Measurements from ENCODE around the gene LSM4.
"Not testable (repeated sequence)": the region's sequence is repeated elsewhere in the genome, so short reads cannot be mapped to it uniquely, and the experiment has no call there.

Gene LSM4

DNA sequence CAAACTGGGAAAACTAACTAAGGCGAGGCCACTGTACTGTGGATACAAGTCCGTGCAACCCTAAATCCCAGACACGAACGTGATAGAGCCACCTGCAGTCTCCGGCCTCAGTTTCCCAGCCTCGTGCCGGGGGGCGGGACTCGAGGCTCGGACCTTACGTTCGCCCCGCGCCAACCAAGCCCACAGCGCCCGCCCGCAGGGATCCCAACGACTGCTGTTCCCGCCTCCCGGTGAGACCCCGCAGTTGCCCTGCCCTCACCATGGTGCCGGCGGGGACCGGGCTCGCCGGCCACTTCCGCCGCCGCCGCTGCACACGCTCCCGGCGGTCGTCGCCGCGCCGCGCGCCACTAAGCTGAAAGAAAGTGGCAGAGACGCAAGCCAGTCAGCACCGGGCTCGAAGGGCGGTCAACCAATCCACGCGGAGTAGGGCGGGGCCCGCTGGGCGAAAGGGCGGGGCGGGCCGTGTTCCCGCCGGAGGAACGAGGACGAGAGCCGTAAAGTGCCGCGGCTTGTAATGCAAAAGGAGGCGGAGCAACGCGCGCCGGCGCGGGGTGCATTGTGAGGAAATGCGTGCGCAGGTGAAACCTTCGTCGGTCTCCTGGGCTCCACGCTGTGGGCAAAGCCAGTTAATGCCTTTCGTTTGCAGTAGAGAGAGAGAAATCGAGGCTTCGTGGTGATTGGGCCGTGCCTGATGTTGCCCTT, at the start of gene LSM4:
TSS of gene LSM4 (minus strand) at position 318 of the 702 bp plus-strand sequence. CDS start at position 262, 56 bp downstream.
- DNase-seq (ENCODE audit: low read depth) = peak; percentile 65

DNA sequence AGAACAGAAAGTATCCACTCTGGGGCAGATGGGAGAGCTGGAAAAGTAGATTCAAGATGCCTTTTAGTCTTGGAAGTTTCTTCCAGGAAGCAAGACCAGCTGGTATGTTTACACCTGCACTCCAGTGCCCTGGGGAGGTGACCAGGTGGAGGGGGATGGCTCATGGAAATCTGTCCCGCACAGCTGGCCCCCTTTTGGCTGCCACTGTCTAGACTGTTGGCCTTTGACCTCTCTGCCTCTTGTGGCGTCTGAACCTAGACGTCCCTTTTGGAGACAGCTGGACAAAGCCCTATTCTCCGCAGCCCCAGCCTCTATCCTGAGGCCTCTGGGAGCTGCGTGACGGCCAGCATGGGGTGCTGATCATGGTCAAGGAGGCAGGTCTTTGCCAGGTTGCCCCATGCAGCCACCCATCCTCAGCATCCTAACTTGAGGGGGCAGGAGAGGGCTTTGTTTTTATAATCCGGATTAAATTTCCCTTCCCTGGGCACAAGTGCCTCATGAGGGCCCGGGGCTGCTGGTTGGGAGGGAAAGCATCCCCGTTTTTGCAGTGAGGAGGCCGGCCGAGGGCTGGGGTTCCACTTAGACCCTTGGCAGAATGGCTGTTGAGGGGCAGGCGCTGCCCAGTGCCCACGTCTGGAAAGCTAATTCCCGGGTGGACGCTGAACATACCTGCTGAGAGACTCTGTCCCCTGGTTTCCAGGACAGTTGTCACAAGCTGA, 45.8 kb upstream of the LSM4 start:
- no peak for DNase-seq (ENCODE audit: low read depth)

DNA sequence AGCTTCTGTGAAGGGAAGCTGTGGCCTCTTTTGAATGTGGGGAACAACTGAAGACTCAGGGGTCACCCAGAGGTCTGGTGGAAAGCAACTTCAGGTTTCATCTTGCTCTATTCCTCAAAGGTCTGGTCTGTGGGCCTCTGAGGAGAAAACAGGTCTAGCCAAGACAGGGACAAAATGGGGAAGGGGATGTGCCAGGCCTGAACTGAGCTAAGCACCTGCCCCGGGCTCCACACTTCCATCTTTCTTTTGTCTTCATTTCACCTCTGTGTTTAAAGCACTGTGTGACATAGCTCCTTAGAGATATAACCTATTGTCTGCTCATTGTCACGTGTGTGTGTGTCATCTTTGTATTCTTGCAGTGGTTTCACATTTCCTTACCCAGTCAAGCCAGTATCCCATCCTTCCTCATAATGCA, 43.2 kb upstream of the LSM4 start:
- no peak for DNase-seq (ENCODE audit: low read depth)

DNA sequence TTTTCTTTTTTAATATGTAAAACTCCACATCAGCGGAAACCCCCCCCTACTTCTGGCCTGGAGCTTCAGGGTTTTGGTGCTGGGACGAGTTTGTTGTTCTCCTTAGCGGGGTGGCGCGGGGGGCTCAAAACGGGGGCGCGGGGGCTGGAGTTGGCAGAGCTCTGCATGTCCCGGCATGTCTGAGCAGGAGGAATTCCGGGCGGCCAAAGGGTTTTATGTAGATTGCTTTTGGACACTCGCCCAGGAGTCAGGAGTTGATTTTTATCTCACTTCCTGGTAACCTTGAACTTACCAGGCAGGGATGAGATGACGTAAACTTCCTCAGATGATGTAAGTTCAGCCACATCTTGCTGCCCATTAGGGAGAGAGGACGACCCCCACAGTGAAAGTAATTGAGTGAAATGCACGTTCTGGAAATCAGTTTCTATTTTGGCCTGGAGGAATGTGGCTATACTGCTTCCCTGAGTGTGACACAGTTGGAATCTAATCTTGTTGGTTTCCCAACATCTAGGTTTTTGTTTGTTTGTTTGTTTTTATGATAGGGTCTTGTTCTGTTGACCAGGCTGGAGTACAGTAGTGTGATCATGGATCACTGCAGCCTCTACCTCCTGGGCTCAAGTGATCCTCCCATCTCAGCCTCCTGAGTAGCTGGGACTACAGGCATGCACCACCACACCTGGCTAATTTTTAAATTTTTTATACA, 42.1 kb upstream of the LSM4 start:
- DNase-seq (ENCODE audit: low read depth) = peak; percentile 94

DNA sequence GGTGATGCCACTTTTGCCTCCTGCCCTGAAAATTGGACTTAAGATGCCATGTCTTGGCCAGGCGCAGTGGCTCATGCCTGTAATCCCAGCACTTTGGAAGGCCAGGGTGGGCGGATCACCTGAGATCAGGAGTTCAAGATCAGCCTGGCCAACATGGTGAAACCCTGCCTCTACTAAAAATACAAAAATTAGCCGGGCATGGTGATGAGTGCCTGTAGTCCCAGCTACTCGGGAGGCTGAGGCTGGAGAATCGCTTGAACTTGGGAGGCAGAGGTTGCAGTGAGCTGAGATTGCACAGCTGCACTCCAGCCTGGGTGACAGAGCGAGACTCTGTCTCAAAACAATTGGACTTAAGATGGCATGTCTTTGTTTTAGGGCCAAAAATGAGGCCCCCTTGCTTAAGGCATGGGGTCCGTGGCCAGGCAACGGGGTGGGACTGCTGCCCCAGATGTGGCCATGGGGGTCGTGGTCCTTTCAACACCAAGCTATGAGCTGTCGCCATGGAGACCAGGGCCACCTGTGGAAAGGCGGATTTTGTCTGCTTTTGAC, 41.5 kb upstream of the LSM4 start:
- DNase-seq (ENCODE audit: low read depth) = not testable (repeated sequence)

DNA sequence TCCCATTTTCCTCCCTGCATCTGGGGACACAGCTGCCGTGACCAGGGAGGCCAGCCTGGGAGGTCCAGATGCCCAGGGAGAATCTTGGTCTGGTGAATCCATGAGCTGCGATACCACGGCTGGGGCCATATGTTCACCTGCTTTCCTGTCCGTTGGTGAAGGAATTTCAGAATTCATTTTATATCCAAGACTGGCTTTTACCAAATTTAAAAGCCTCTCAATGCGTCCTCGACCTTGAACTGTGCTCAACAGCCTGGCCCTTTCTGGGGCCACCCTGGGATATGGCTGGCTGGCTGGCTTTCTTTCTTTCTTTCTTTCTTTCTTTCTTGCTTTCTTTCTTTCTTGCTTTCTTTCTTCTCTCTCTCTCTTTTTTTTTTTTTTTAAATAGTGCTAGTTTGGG, 40.9 kb upstream of the LSM4 start:
- DNase-seq (ENCODE audit: low read depth) = no peak

DNA sequence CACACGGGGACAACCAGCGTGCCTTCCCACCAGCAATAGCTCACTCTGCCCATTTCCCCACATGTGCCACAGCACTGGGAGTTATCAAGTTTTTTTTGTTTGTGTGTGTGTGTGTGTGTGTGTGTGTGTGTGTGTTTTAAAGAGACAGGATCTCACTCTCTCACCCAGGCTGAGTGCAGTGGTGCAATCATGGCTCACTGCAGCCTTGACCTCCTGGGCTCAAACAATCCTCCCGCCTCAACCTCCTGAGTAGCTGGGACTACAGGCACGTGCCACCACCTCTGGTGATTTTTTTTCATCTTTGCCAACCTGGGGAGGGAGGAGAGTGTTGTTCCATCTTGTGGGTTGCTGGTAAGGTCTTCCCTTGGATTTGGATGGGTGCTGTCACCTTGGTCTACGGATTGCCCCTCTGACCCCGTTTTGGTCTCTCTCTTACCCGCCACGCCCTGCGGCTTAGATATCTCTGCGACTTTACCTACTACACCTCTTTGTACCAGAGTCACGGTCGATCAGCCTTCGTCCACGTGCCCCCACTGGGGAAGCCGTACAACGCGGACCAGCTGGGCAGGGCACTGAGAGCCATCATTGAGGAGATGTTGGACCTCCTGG, 40.2 kb upstream of the LSM4 start:
- DNase-seq (ENCODE audit: low read depth) = no peak

DNA sequence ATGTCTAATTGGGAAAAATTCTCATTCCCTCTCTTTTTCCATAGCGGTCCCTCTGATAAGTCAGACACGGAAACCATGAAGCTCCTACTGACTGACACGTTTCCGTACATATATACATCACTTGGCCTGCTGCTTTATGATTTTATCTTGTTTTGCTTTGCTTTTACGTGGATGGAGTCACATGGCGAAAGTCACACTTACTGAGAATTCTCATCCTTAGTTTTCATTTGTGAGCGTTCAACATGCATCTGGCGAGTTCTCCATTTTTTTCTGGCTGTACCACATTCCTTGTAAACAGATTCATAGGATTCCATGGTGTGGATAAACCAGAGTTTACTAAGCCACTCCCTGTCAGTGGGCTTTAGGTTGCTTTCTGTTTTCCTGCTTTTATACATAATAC, 38.8 kb upstream of the LSM4 start:
- DNase-seq (ENCODE audit: low read depth) = no peak

DNA sequence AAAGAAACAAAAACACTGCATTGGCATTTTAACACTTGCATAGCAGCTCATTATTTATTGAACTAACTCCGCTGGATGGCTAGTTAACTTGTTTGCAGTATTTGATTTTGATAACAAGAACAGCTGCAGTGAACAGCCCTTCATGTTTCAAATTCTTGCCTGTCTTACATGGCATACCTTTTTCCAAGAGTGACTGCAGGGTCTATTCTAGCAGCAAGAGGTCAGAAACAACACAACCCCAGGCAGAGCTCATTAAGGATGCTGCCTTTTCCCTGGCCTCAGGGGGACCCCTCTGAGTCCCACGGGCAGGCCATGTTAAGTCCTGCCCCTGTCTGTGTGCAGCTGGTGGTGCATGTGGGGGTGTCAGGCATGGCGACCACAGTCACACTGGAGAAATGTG, 34.2 kb upstream of the LSM4 start:
- no peak for DNase-seq (ENCODE audit: low read depth)

DNA sequence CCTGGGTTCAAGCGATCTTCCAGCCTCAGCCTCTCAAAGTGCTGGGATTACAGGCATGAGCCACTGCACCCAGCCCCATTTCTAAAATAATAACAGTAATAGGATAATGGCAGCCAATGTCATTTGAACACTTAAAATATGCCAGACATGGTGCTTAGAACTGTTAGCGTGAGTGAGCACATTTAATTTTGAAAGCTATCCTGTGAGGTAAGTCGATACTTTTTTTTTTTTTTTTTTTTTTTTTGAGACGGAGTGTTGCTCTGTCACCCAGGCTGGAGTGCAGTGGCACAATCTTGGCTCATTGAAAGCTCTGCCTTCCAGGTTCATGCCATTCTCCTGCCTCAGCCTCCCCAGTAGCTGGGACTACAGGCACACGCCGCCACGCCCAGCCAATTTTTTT, 31.9 kb upstream of the LSM4 start:
- DNase-seq (ENCODE audit: low read depth) = not testable (repeated sequence)

DNA sequence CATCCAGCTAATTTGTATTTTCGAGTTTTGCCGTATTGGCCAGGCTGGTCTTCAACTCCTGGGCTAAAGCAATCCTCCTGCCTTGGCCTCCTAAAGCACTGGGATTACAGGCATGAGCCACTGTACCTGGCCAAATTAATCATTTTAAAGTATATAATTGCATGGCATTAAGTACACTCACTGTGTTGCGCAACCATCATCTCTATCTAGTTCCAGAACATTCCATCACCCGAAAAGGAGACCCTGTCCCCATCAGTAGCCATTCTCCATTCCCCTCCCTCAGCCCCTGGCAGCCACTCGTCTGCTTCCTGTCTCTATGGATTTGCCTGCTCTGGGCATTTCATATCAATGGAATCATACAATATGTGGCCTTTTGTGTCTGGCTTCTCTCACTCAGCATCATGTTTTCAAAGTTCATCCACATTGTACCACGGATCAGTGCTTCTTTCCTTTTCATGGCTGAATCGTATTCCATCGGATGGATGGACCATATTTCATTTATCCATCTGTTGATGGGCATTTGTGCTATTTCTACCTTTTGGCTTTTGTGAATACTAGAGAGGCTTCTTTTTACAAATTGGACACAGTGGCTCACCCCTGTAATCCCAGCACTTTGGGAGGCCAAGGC, 30.6 kb upstream of the LSM4 start:
- no peak for DNase-seq (ENCODE audit: low read depth)

DNA sequence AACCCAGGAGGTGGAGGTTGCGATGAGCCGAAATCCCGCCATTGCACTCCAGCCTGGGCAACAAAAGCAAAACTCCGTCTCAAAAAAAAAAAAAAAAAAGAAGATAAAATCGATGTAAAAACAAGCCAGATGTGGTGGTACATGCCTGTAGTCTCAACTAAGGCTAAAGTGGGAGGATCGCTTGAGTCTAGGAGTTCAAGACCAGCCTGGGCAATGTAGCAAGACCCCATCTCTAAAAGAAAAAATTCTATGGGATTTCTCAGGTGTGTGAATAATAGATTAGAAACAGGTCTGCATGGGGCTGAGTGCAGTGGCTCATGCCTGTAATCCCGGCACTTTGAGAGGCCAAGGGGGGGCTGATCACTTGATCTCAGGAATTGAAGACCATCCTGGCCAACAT, 28.7 kb upstream of the LSM4 start:
- no peak for DNase-seq (ENCODE audit: low read depth)

DNA sequence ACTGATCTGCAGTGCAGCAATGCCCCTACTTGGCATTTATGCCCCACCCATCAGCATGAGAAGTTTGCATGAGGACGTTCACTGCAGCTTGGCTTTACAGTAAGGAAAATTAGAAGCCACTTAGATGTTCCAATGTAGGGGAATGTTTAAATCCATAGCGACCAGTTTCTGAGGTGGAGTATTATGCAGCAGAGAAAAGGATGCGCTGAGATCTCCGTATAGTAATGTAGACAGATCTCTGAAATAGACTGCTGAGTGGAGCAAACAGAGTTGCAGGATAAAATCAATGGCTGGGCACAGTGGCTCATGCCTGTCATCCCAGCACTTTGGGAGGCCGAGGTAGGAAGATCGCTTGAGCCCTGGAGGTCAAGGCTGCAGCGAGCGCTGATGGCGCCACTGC, 27.6 kb upstream of the LSM4 start:
- DNase-seq (ENCODE audit: low read depth) = no peak

DNA sequence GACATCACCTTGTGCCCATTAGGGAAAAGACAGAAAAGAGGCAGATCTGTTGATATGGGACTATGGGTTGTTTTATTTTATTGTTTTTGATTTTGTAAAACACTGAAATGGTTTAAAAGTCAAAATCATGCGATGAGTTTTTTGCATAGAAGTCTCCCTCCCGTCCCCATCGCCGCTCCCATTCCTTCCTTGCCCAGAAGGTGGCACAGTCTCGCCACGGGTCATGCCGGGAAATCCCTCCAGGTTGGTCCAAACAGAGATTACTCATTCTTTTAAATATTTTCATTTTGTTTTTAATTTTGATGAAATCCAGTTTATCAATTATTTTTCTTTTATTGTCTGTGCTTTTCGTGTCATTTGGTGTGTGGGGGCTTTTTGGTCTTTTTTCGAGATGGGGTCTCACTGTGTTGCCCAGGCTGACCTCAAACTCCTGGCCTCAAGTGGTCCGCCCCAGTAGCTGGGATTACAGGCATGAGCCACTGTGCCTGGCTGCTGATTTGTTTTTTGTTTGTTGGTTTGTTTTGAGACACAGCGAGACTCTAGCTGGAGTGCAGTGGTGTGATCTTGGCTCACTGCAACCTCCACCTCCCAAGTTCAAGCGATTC, 26.8 kb upstream of the LSM4 start:
- DNase-seq (ENCODE audit: low read depth) = no peak

DNA sequence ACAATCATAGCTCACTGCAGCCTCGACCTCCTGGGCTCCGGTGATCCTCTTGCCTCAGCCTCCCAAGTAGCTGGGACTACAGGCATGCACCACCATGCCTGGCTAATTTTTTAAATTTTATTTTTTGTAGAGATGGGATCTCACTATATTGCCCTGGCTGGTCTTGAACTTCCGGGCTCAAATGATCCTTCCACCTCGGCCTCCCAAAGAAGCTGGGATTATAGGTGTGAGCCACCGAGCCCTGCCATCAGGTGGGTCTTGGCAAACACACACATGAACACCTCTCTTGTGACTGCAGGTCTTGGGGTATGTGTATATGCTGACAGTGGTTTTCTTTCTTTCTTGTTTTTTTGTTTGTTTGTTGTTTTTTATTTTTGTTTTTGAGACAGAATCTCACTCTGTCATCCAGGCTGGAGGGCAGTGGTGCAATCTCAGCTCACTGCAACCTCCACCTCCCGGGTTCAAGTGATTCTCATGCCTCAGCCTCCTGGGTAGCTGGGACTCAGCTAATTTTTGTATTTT, 26.0 kb upstream of the LSM4 start:
- DNase-seq (ENCODE audit: low read depth) = not testable (repeated sequence)

DNA sequence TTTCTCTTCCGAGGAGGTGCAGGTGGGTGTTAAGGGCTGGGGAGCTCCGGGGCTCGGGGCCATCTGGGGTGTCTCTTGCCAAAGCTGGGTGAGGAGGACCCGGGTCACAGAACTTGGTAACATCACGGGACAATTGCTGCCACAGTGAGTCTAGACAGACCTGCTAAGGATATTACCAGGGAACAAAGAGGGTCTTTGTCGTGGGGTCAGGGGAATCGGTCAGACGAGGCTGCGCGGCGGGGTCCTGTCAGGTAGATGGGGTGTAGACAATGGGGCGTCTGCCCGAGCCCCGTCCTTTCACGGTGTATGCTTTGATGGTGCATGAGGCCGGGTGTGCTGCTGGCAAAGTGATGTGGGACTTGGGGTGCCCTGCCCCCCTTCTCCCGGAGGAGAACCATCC, 25.3 kb upstream of the LSM4 start:
- DNase-seq (ENCODE audit: low read depth) = no peak

DNA sequence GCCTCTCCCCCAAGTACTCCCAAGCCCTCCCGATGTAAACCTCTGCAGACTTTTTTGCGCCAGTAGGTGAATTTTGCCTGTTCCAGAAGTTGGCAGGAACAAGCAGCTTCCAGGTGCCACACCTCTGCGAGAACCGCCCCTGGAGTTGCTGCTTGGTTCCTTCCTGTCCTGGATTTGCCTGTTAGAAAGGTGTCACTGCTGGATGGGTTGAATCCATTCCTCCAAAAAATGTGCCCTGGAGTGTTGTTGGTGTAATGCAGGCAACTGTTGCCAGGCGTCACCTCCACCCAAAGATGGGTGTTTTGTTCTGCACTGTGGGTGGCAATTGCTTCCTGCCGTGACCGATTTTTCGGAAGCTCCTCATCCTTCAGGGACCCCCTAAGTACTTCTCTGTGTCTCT, 23.2 kb upstream of the LSM4 start:
- DNase-seq (ENCODE audit: low read depth) = no peak

DNA sequence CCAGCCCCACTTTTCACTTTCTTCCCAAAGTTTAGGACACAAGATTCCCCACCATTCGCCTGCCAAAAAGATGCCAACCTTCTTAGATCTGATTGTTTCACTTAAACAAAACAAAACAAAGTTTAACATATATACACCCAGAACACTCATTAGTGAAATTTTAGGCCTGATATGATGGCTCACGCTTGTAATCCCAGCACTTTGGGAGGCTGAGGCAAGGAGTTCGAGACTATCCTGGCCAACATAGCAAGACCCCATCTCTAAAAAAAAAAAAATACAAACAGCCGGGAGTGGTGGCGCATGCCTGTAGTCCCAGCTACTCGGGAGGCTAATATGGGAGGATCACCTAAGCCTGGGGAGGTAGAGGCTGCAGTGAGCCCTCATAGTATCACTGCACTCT, 22.4 kb upstream of the LSM4 start:
- no peak for DNase-seq (ENCODE audit: low read depth)

DNA sequence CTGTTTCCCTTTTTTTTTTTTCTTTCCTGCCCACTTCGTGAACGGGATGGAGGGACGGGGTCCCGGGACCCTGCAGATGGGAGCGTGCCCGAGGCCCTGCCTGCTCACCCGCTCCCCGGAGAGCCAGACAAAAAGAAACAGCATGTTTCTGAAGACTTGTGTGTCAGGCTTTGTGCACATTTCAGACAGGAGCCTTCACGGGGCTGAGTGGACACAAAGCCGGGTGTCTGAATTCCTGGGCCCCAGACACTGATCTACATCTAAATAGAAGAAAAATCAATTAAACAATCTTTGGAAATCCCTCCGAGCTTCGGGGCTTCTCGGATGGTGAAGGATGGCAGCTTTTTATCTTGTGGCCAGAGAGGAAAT, 21.7 kb upstream of the LSM4 start:
- DNase-seq (ENCODE audit: low read depth) = no peak

DNA sequence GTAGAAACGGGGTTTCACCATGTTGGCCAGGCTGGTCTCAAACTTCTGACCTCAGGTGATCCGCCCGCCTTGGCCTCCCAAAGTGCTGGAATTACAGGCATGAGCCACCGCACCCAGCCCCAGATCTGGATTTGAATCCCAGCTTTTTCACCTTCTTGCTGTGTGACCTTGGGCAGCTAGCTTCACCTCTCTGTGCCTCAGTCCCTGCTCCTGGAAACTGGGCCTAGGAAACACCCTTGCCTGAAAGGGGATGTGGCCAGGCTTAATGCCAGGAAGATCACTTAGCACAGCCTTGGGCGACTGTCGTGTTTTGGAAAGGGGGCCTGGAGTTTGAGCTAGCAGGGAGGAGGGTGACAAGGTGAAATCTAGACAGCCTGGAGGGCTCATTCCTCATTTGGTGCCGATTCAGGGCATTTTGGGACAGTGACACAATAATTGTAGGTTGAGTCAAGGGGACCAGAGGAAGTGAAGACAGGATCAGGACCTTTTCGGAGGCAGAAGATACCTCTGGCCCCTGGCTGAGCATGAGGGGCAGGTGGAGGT, 19.3 kb upstream of the LSM4 start:
- DNase-seq (ENCODE audit: low read depth) = no peak

All from GM04503 (cell line).